ENCODE data around the gene SLC13A3. TPM values are rescaled to one million over a fixed set of nuclear protein-coding genes. Genes with fewer than 3 reads are reported as not detected.

The SLC13A3 gene
- total and polyA plus RNA-seq, 2 donors (not counting 3 experiments of a cell fraction or from before 2014, with no cell fraction given) = 0.11 to 0.40 TPM

GRCh38 chr20:46558511-46558959 lies 92.7 kb downstream of the SLC13A3 start:
- no peak overlapping the region for H3K4me3 ChIP-seq (replicated peaks in 1 of 3; ENCODE audit: insufficient read depth in 1 of 3, low read depth in 1 of 3, low read length in 3 of 3)
- H3K27ac ChIP-seq (ENCODE audit: insufficient read depth, low read depth, low read length) = peak overlapping the region; percentile 21
- H2AFZ ChIP-seq (ENCODE audit: low read depth, low read length) = peak overlapping the region; percentile 55
- ChIA-PET CTCF (interaction anchor here (0.9 to 2.3 kb wide), 7 partner anchors 10 to 131 kb away, joined by 3 to 11 read pairs (median 5); partner anchors contain the start of gene TP53RK), POLR2A (interaction anchor here (0.9 to 1.7 kb wide), 3 partner anchors 10 to 130 kb away, joined by 3 to 8 read pairs (median 4); partner anchors contain the start of gene TP53RK)
- peak; percentile 91 for DNase-seq (ENCODE audit: low read depth, low spot score)
- no peaks in the 10 kb centered on the region for H3K27me3 ChIP-seq (ENCODE audit: control insufficient read depth in 2 of 2, insufficient read depth in 2 of 2, low read length in 2 of 2)
- H3K9ac ChIP-seq (replicated peaks; ENCODE audit: extremely low read depth, insufficient read depth, low read length) = no peak overlapping the region
- peak; percentile 98 for FAIRE-seq
- TF ChIP-seq POLR2AphosphoS5 (IDR thresholded peaks at IDR 0.05; ENCODE audit: insufficient read depth, low read depth, low read length) (peak; percentile 43), EZH2 (IDR thresholded peaks at IDR 0.05; ENCODE audit: borderline replicate concordance, low read depth, low read length, severe bottlenecking) (no peak), JUN (IDR thresholded peaks at IDR 0.05; ENCODE audit: borderline replicate concordance, insufficient read depth, insufficient read length, low read depth) (peak; percentile 21), POLR2A (IDR thresholded peaks at IDR 0.05; ENCODE audit: low read depth, low read length) (no peak), FOS (IDR thresholded peaks at IDR 0.05; ENCODE audit: borderline replicate concordance, insufficient read depth, low read length) (peak; percentile 69)
- no peaks in the 10 kb centered on the region for H3K36me3 ChIP-seq (ENCODE audit: control insufficient read depth in 2 of 2, extremely low read depth in 1 of 2, insufficient read depth in 2 of 2, low read length in 2 of 2)
- H3K9me3 ChIP-seq (replicated peaks; ENCODE audit: control insufficient read depth, insufficient read depth, low read length) = no peaks in the 10 kb centered on the region
- BruUV-seq (replicated peaks) = no TSS peak
- intact Hi-C loops (cut with micrococcal nuclease) (loop anchor here (1.0 kb wide), 1 partner anchor 131 kb away; the partner anchor contains the start of gene TP53RK), dilution Hi-C loops (cut with MboI; ENCODE audit: extremely low pct_ligation_motif_present, low sequenced_read_pairs) (no loop called here)
- H3K4me1 ChIP-seq (ENCODE audit: control insufficient read depth, extremely low read depth, insufficient read depth, low read length) = peaks cover 11% of the 10 kb centered on the region
- no peak overlapping the region for H3K4me2 ChIP-seq (ENCODE audit: insufficient read depth, low read length)
- no peaks in the 10 kb centered on the region for H3K9me1 ChIP-seq (replicated peaks; ENCODE audit: control insufficient read depth, extremely low read depth, insufficient read depth, low read length)
- H4K20me1 ChIP-seq (replicated peaks; ENCODE audit: control insufficient read depth, extremely low read depth, insufficient read depth, low read length) = no peaks in the 10 kb centered on the region
- no peaks in the 10 kb centered on the region for H3K79me2 ChIP-seq (ENCODE audit: control insufficient read depth, insufficient read depth, low read length)

- peak; percentile 90 for FAIRE-seq
- CTCF ChIA-PET = interaction anchor here (0.7 to 2.3 kb wide), 7 partner anchors 11 to 132 kb away, joined by 3 to 9 read pairs (median 4); partner anchors contain the start of gene TP53RK
- intact Hi-C loops (cut with micrococcal nuclease) = no loop called here
- TF ChIP-seq POLR2A (IDR thresholded peaks at IDR 0.05; ENCODE audit: low read depth, low read length) = no peak
- TF ChIP-seq MYC (IDR thresholded peaks at IDR 0.05; ENCODE audit: low read depth, low read length) = no peak
- no peak for TF ChIP-seq FOS (IDR thresholded peaks at IDR 0.05; ENCODE audit: borderline replicate concordance, insufficient read depth, low read length)
- TF ChIP-seq CTCF (IDR thresholded peaks at IDR 0.05; ENCODE audit: extremely low read depth in 1 of 2, insufficient read depth in 1 of 2, low read depth in 1 of 2, low read length in 2 of 2) = no peak
- TF ChIP-seq JUN (IDR thresholded peaks at IDR 0.05; ENCODE audit: borderline replicate concordance, insufficient read depth, insufficient read length, low read depth) = no peak
- TF ChIP-seq MAX (IDR thresholded peaks at IDR 0.05; ENCODE audit: insufficient read depth, insufficient read length) = no peak
- no peak for TF ChIP-seq POLR2AphosphoS5 (IDR thresholded peaks at IDR 0.05; ENCODE audit: insufficient read depth, low read depth, low read length)
- TF ChIP-seq GATA2 (IDR thresholded peaks at IDR 0.05; ENCODE audit: insufficient read depth, insufficient read length, low read depth, low read length) = no peak
- no peak for TF ChIP-seq EZH2 (IDR thresholded peaks at IDR 0.05; ENCODE audit: borderline replicate concordance, low read depth, low read length, severe bottlenecking)
- Histone ChIP-seq H3K79me2 (ENCODE audit: control insufficient read depth, insufficient read depth, low read length) (no peaks in the 10 kb centered on the region), H3K9me1 (replicated peaks; ENCODE audit: control insufficient read depth, extremely low read depth, insufficient read depth, low read length) (no peaks in the 10 kb centered on the region), H4K20me1 (replicated peaks; ENCODE audit: control insufficient read depth, extremely low read depth, insufficient read depth, low read length) (no peaks in the 10 kb centered on the region), H3K9ac (replicated peaks; ENCODE audit: extremely low read depth, insufficient read depth, low read length) (no peak overlapping the region), H3K9me3 (replicated peaks; ENCODE audit: control insufficient read depth, insufficient read depth, low read length) (no peaks in the 10 kb centered on the region), H3K36me3 (ENCODE audit: control insufficient read depth in 2 of 2, extremely low read depth in 1 of 2, insufficient read depth in 2 of 2, low read length in 2 of 2) (no peaks in the 10 kb centered on the region), H3K4me1 (ENCODE audit: control insufficient read depth, extremely low read depth, insufficient read depth, low read length) (peaks cover 11% of the 10 kb centered on the region), H2AFZ (ENCODE audit: low read depth, low read length) (no peak overlapping the region), H3K27me3 (ENCODE audit: control insufficient read depth in 2 of 2, insufficient read depth in 2 of 2, low read length in 2 of 2) (no peaks in the 10 kb centered on the region), H3K4me2 (ENCODE audit: insufficient read depth, low read length) (no peak overlapping the region), H3K4me3 (replicated peaks in 1 of 3; ENCODE audit: insufficient read depth in 1 of 3, low read depth in 1 of 3, low read length in 3 of 3) (no peak overlapping the region), H3K27ac (ENCODE audit: insufficient read depth, low read depth, low read length) (no peak overlapping the region)
- BruUV-seq (replicated peaks) = no TSS peak
- POLR2A ChIA-PET = interaction anchor here (1.2 kb wide), 1 partner anchor 131 kb away, joined by 4 read pairs; the partner anchor contains the start of gene TP53RK
- dilution Hi-C loops (cut with MboI; ENCODE audit: extremely low pct_ligation_motif_present, low sequenced_read_pairs) = no loop called here
- DNase-seq (ENCODE audit: low read depth, low spot score) = peak; percentile 6
These were observed 93.9 kb downstream of the SLC13A3 start for GRCh38 chr20:46557231-46557956.
